HG02884 (cell line): ENCODE data around the gene ZNF341.

Experiments used
- ATAC-seq: cut with Tn5 transposase; IDR thresholded peaks from one replicate; pipeline ENCODE4 v1.9.1; 2021; ENCODE audit warnings: mild to moderate bottlenecking, moderate library complexity; ENCODE audit not compliant: unreplicated experiment

Gene ZNF341

GRCh38 chr20:33701629-33702450 lies 30.0 kb upstream of the ZNF341 start:
- no peak for ATAC-seq

GRCh38 chr20:33702861-33703260 lies 28.9 kb upstream of the ZNF341 start:
- no peak for ATAC-seq

- no peak for ATAC-seq
Measured at GRCh38 chr20:33703498-33704137, 28.2 kb upstream of the ZNF341 start.

GRCh38 chr20:33704197-33704924 lies 27.4 kb upstream of the ZNF341 start:
- no peak for ATAC-seq

GRCh38 chr20:33707668-33708067 lies 24.1 kb upstream of the ZNF341 start:
- no peak for ATAC-seq

- no peak for ATAC-seq
Measured at GRCh38 chr20:33709398-33709797, 22.4 kb upstream of the ZNF341 start.

- no peak for ATAC-seq
Measured at GRCh38 chr20:33709905-33710541, 21.8 kb upstream of the ZNF341 start.

- ATAC-seq: no peak
Measured at GRCh38 chr20:33710681-33711445, 20.9 kb upstream of the ZNF341 start.

- ATAC-seq: no peak
Measured at GRCh38 chr20:33711446-33711738, 20.4 kb upstream of the ZNF341 start.

- no peak for ATAC-seq
Measured at GRCh38 chr20:33713865-33714367, 17.9 kb upstream of the ZNF341 start.

- ATAC-seq: no peak
Measured at GRCh38 chr20:33716498-33716897, 15.3 kb upstream of the ZNF341 start.

- no peak for ATAC-seq
Measured at GRCh38 chr20:33719277-33719988, 12.4 kb upstream of the ZNF341 start.

- peak; percentile 95 for ATAC-seq
Measured at GRCh38 chr20:33719989-33720709, 11.6 kb upstream of the ZNF341 start, which contains the start of gene PXMP4. Gene PXMP4, minus strand, starts transcription at chr20:33720310. Its CDS starts 103 bp downstream, at chr20:33720207.

GRCh38 chr20:33721391-33722140 lies 10.2 kb upstream of the ZNF341 start:
- ATAC-seq: no peak

GRCh38 chr20:33724439-33725094 lies 7.2 kb upstream of the ZNF341 start:
- ATAC-seq: no peak

GRCh38 chr20:33725607-33726264 lies 6.1 kb upstream of the ZNF341 start:
- ATAC-seq: no peak

- no peak for ATAC-seq
Measured at GRCh38 chr20:33727115-33727479, 4.7 kb upstream of the ZNF341 start.
